Astrocyte of the cerebellum (primary cell): ENCODE data around the gene CFAP100.

Experiments used
- DNase-seq: peaks from one replicate; pipeline ENCODE4 v3.0.0-alpha.2; 2011; ENCODE audit warnings: low read depth
- H3K4me3 ChIP-seq: 2 replicates; pipeline ENCODE4 v1.5.1; 2011; ENCODE audit warnings: mild to moderate bottlenecking, low read depth, low read length, moderate library complexity
- in situ Hi-C: cut with HindIII; loops from 2 replicates; pipeline ENCODE4 v1.10.0; 2017; ENCODE audit warnings: low sequenced_read_pairs
- TF ChIP-seq, protein P1 (sequence below): IDR thresholded peaks from 2 replicates; pipeline ENCODE4 v1.5.1; 2012; ENCODE audit warnings: low read length, low read depth, moderate library complexity, mild to moderate bottlenecking; ENCODE audit errors: missing control alignments

The CFAP100 gene

DNA sequence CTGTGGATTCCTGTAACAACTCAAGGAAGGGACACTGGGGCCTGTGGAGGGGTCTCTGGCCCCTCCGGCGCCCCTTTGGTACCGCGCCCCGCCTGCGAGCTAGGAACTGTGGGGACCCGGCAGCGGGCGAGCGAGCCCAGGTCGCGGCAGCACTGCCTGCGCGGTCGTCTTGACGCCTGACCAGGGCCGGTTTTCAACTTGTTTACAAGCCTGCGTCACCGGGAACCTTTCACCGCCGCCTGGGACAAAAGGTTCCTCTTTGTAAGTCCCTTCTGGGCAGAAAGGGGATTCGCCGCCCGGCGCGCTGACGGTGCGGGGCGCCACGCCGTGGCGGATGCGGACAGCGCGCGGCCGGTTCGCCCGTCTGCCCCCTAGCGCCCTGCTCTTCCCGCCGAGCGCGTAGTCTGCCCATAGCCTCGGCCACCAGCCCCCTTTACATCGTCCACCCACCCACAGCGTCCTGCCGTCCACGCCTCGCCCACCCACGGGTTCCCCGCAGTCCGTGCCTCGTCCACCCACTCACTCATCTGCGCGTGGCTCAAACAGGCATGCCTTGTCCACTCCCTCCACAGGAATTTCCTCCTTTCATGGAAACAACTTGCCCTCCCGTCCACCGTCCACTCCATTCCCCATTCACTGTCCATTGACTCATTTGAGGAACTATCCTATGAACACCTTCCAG lies 5.5 kb upstream of the CFAP100 start:
- peak; percentile 42 for DNase-seq
- TF ChIP-seq, protein P1, sequence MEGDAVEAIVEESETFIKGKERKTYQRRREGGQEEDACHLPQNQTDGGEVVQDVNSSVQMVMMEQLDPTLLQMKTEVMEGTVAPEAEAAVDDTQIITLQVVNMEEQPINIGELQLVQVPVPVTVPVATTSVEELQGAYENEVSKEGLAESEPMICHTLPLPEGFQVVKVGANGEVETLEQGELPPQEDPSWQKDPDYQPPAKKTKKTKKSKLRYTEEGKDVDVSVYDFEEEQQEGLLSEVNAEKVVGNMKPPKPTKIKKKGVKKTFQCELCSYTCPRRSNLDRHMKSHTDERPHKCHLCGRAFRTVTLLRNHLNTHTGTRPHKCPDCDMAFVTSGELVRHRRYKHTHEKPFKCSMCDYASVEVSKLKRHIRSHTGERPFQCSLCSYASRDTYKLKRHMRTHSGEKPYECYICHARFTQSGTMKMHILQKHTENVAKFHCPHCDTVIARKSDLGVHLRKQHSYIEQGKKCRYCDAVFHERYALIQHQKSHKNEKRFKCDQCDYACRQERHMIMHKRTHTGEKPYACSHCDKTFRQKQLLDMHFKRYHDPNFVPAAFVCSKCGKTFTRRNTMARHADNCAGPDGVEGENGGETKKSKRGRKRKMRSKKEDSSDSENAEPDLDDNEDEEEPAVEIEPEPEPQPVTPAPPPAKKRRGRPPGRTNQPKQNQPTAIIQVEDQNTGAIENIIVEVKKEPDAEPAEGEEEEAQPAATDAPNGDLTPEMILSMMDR: peak; percentile 97
- peak overlapping the region; percentile 45 for H3K4me3 ChIP-seq
- in situ Hi-C loops: no loop called here

- TF ChIP-seq, protein P1: no peak
- in situ Hi-C loops: no loop called here
- DNase-seq: no peak
- no peak overlapping the region for H3K4me3 ChIP-seq
Measured at GRCh38 chr3:126389794-126390146, 4.9 kb upstream of the CFAP100 start.

DNA sequence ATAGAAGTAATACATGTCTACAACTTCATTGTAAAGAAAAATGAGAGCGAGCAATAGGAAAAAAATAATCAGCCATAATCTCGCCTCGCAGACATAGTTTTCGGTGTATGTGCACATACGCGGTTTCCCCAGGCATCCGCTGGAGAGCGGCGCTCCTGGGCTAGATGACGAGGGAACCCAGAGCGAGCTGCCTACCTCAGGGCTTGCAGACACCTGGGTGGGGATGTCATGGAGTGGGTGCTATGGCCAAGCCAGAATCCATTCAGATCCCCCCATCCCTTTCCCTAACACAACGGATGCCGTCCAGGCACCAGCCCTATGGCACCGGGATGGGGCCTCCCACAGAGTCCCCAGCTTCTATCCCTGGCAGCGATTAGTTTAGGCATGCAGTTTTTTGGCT lies 4.5 kb upstream of the CFAP100 start:
- DNase-seq: no peak
- H3K4me3 ChIP-seq: no peak overlapping the region
- in situ Hi-C loops: no loop called here
- TF ChIP-seq, protein P1: no peak

- DNase-seq: no peak
- in situ Hi-C loops: no loop called here
- TF ChIP-seq, protein P1: no peak
- no peak overlapping the region for H3K4me3 ChIP-seq
Measured at GRCh38 chr3:126390751-126391150, 4.0 kb upstream of the CFAP100 start.

GRCh38 chr3:126391631-126392030 lies 3.1 kb upstream of the CFAP100 start:
- H3K4me3 ChIP-seq: no peak overlapping the region
- TF ChIP-seq, protein P1: no peak
- in situ Hi-C loops: no loop called here
- no peak for DNase-seq

GRCh38 chr3:126392246-126392645 lies 2.5 kb upstream of the CFAP100 start:
- TF ChIP-seq, protein P1: no peak
- in situ Hi-C loops: no loop called here
- H3K4me3 ChIP-seq: no peak overlapping the region
- DNase-seq: no peak

DNA sequence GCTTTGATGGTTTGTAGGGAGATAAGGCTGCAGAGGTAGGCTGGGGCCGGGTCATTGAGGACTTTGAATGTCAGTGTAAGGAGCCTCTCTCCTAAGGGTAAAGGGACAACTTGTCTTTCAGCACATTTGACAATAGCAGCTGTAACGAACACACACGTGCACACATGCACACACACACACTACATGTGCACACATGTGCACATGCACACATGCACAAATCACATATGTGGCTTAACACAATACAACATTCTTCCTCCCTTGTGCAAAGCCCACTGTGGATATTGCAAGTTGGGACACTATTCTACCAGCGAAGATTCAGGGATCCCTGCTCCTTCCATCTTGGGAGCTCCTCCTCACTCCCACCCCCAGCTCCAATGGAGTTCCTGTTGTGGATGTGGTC lies 1.1 kb upstream of the CFAP100 start:
- TF ChIP-seq, protein P1: no peak
- in situ Hi-C loops: no loop called here
- no peak for DNase-seq
- no peak overlapping the region for H3K4me3 ChIP-seq
